Measurements from ENCODE around the gene OR10J1.
"Not testable (repeated sequence)": the region's sequence is repeated elsewhere in the genome, so short reads cannot be mapped to it uniquely, and the experiment has no call there.

The OR10J1 gene, protein sequence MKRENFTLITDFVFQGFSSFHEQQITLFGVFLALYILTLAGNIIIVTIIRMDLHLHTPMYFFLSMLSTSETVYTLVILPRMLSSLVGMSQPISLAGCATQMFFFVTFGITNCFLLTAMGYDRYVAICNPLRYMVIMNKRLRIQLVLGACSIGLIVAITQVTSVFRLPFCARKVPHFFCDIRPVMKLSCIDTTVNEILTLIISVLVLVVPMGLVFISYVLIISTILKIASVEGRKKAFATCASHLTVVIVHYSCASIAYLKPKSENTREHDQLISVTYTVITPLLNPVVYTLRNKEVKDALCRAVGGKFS

GRCh38 chr1:159439422-159439821, at the start of gene OR10J1:
TSS of gene OR10J1 (plus strand) at chr1:159439722. CDS start at chr1:159439792, 70 bp downstream.
- DNase-seq (ENCODE audit: low spot score), result no peak

GRCh38 chr1:159406821-159407220, 32.7 kb upstream of the OR10J1 start:
- DNase-seq (ENCODE audit: low spot score), result no peak

DNA sequence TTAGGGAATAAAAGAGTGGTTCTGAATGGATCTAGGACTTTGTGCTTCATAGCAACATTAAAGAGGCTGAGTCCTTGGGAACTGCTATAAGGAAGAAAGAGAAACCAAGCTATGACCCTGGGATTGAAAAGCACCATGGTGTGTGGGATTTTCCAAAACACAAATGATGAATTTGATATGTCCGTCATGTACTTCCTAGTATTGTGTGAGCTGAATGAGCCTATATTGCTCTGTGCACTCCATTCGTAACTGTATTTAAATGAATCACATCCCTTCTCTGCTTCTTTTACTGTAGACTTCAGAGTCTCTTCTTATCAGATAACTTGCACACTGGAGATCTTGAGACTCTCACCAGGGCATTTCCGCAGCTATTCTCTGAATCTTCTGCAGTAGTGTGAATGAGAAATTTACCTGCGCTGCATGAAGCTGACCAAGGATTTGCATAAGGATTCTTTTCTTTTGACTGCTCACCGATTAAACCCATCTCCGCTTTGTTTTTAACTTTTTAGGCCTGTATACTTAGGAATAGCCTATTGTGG, 30.6 kb upstream of the OR10J1 start:
- DNase-seq (ENCODE audit: low spot score), result no peak

GRCh38 chr1:159421821-159422220, 17.7 kb upstream of the OR10J1 start:
- no peak for DNase-seq (ENCODE audit: low spot score)

- DNase-seq (ENCODE audit: low spot score), result no peak
Observed at GRCh38 chr1:159428536-159428935, 11.0 kb upstream of the OR10J1 start.

DNA sequence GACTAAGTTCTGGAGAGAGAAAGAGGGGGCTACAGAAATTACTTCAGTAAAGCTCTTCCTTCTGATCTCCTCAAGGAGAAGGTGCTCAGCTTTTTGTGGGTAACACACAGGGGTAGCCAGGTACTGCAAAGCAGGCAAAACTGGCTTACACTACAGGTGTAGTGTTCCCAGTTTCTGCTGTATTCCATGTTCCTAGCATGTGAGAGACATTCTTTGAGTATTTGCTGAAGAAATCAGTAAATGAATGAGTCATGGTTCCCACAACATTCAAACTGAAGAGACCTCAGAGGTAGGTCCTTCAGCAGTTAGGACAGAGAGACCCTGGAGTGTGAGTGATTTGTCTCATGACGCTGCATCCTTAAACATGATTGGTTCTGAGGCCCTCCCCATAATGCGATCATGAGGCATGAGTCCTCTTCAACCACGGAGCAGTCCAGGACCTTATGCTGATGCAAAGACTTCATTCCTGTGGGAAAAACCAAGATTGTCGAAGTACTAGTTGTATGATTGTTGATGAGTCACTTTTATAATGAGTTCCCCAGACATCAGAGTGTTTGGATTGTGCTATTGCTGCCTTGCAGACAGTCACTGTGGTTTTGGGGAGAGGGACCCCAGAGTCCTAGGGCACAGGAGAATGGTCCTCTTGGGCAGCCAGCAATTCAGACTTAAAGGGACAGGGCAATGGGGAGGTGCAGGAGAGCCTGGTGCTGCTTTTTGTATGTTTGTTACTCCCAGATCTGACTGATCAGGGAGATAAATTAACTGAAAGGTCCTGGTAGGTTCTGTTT, 10.3 kb upstream of the OR10J1 start:
- no peak for DNase-seq (ENCODE audit: low spot score)

GRCh38 chr1:159430985-159431384, 8.5 kb upstream of the OR10J1 start:
- DNase-seq (ENCODE audit: low spot score), result no peak

- DNase-seq (ENCODE audit: low spot score), result no peak
Observed at GRCh38 chr1:159431904-159432303, 7.6 kb upstream of the OR10J1 start, which contains the start of gene OR10J4. TSS of gene OR10J4 (plus strand) at chr1:159432204.

DNA sequence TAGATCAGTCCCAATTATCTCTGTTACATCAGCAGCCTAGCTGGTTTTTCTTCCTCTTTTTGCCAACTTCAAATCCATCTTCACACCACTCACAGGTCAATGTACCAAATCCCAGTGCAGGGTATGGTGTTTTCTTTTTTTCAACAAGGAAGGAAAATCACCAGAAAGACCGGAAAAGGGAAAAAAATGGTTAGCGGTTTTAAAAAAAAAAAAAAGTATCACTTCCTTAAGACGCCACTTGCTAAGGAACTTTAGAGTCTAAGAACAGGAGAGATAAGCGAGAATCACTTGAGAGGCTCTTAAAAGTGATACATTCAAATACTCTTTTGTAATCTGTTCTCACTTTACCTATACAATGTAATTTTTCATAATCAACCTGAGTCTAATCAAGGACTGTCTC, 3.1 kb upstream of the OR10J1 start:
- DNase-seq (ENCODE audit: low spot score), result no peak

DNA sequence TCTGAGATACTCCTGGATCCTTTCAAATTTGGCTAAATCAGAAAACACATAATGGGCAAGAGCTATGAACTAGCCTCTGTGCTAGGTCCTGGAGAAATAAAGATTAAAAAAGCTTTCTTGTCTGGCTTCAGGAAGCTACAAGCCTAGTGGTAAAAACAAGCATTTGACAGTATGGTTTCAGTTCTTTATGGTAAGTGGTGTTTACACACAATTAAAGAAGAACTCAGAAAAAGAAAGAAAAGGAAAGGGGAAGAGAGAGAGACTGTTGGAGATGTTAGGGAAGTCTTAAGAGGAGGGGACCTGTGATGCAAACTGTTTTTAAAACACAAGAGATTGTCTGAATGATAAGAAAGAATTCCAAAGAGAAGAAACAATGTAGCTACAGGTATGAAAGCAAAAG, 1.8 kb downstream of the OR10J1 start:
- DNase-seq (ENCODE audit: low spot score), result no peak

DNA sequence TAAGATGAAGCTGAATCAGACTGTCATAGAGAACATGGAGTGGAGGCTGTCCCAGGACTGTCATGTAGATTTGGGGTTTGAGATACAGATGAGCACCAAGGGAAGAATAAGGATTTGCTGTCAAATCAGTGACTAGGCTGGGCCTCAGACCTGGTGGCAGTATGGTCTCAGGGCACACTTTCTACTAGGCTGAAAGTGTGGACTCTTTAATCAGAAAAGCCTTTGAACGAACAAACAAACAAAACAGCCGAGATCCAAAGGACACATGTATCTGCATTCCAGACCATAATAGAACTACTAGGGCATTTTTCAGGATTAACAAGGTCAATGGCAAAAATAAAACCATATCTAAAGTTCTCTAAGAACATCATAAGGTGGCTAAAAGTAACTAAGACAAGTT, 2.9 kb downstream of the OR10J1 start:
- DNase-seq (ENCODE audit: low spot score), result no peak

GRCh38 chr1:159443066-159443750, 3.7 kb downstream of the OR10J1 start:
- no peak for DNase-seq (ENCODE audit: low spot score)

GRCh38 chr1:159444511-159444910, 5.0 kb downstream of the OR10J1 start:
- DNase-seq (ENCODE audit: low spot score), result no peak

DNA sequence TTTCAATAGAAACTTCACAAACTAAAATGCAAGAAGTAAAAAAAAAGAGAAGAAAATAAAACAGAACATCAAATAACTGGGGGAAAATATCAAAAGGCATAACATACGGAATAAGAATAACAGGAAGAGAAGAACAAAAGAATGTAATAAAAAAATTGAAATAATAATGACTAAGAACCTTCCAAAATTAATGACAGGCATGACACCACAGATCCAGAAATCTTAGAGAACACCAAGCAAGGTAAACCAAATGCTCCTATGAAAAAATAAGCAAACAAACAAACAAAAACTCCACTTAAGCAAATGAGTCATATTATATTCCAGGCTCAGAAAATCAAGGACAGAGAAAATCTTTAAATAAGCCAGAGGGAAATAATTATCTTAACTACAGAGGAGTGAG, 8.7 kb downstream of the OR10J1 start:
- no peak for DNase-seq (ENCODE audit: low spot score)

GRCh38 chr1:159449605-159450004, 10.1 kb downstream of the OR10J1 start:
- not testable (repeated sequence) for DNase-seq (ENCODE audit: low spot score)

DNA sequence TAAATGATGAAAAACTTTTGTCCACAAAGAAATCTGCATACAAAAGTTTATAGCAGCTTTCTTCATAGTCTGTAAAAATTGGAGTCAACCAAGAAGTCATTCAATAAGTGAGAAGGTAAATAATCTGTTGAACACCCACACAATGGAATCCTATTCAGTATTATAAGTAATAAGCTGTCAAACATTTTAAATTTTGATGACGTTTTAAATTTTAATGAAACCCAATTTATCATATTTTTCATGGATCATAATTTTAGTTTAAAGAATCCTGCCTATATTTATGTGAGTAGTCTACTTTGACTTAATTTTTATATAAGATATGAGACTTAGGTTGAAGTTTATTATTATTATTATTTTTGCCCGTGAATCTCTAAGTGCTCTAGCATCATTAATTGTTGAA, 20.0 kb downstream of the OR10J1 start:
- no peak for DNase-seq (ENCODE audit: low spot score)

DNA sequence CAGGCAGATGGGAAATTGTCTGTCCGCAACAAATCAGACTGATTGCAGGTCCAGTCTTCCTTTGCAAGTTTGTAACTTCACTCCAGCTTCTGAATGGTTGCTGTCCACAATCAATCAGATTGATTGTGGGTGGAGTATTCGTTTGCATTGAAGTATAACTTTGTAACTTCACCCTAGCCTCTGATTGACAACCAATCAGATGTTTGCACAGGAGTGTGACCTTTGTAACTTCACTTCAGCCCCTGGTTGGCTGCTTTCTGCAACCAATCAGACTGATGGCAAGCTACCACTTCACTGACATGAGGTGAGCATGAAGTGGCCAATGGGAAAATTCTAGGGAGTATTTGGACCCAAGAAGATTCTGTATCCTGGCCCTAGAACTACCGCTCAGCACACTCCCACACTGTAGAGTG, 25.7 kb downstream of the OR10J1 start:
- no peak for DNase-seq (ENCODE audit: low spot score)

DNA sequence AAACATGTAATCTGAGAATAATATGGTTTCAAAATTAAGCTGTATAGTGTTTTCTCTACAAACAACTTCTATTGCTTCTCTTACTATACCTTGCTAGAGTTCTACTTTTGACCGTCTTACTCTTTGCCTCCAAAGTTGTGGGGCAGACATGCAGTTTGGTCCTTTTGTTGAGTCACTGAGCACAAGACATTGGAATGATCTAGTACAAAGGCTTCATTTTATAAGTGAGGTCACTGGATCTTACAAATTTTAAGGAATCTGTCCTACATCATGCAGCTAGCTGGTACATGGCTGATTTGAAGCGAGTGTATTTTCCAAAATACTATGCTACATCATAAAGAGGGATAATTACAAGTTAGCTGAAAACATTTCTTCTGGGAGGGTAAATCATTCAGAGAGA, 28.8 kb downstream of the OR10J1 start:
- no peak for DNase-seq (ENCODE audit: low spot score)

GRCh38 chr1:159469921-159470533, 30.5 kb downstream of the OR10J1 start:
- DNase-seq (ENCODE audit: low spot score), result no peak

- DNase-seq (ENCODE audit: low spot score), result no peak
Observed at GRCh38 chr1:159473335-159473734, 33.8 kb downstream of the OR10J1 start.

GRCh38 chr1:159474926-159475325, 35.4 kb downstream of the OR10J1 start:
- no peak for DNase-seq (ENCODE audit: low spot score)

DNA sequence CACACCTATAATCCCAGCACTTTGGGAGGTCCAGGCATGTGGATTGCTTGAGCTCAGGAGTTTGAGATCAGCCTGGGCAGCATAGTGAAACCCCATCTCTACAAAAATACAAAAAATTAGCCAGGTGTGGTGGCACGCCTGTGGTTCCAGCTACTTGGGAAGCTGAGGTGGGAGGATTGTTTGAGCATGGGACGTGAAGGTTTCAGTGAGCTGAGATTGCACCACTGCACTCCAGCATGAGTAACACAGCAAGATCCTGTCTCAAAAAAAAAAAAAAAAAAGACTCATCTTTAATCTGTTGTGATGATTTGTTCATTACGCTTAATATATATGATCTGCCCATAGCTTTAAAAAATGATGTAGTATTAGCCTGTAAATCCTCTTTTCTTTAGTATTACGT, 44.0 kb downstream of the OR10J1 start:
- no peak for DNase-seq (ENCODE audit: low spot score)

All from hematopoietic multipotent progenitor cell treated with erythropoietin and hydrocortisone succinate and interleukin-3 and kit ligand, for 15 days (in vitro differentiated cells).